IPS-20b (cell line): ENCODE results near the gene NCDN.

ENCODE experiments used
- H3K27ac ChIP-seq: one replicate; pipeline ENCODE4 v1.5.1; 2013; ENCODE audit warnings: low read length
- H3K27me3 ChIP-seq: 2 replicates; pipeline ENCODE4 v1.6.1; 2013; ENCODE audit warnings: mild to moderate bottlenecking, low read length, inconsistent platforms; ENCODE audit not compliant: insufficient read depth
- H3K36me3 ChIP-seq: 2 replicates; pipeline ENCODE4 v1.6.1; 2013; ENCODE audit warnings: low read depth, mild to moderate bottlenecking, inconsistent platforms, low read length, moderate library complexity; ENCODE audit not compliant: insufficient read depth
- H3K4me1 ChIP-seq: 2 replicates; pipeline ENCODE4 v1.6.1; 2013; ENCODE audit warnings: mild to moderate bottlenecking, control low read depth, inconsistent platforms, low read length, moderate library complexity; ENCODE audit not compliant: insufficient read depth
- H3K4me3 ChIP-seq: 2 replicates; pipeline ENCODE4 v1.5.1; 2013; ENCODE audit warnings: mild to moderate bottlenecking, low read length, inconsistent platforms
- H3K9ac ChIP-seq: 2 replicates; pipeline ENCODE4 v1.6.1; 2013; ENCODE audit warnings: low read depth, mild to moderate bottlenecking, inconsistent platforms, low read length, moderate library complexity
- H3K9me3 ChIP-seq: 2 replicates; pipeline ENCODE4 v1.6.1; 2013; ENCODE audit warnings: mild to moderate bottlenecking, low read depth, low read length, inconsistent platforms; ENCODE audit not compliant: insufficient read depth

NCDN gene

GRCh38 chr1:35557611-35558373 is at the start of gene NCDN:
NCDN (plus strand) TSS chr1:35557799; CDS start chr1:35558191, 392 bp downstream.
- Histone ChIP-seq H3K36me3 (peaks cover 40% of the 10 kb centered on the region), H3K27ac (peak within 1 kb of the TSS; percentile 72), H3K9me3 (no peaks in the 10 kb centered on the region), H3K4me1 (peaks cover 28% of the 10 kb centered on the region), H3K9ac (peak within 1 kb of the TSS; percentile 79), H3K27me3 (no peaks in the 10 kb centered on the region), H3K4me3 (peak within 1 kb of the TSS; percentile 82)

GRCh38 chr1:35507947-35508346 is 49.7 kb upstream of the NCDN start:
- no peak overlapping the region for H3K4me3 ChIP-seq
- H3K9me3 ChIP-seq: no peaks in the 10 kb centered on the region
- H3K27ac ChIP-seq: no peak overlapping the region
- no peaks in the 10 kb centered on the region for H3K27me3 ChIP-seq
- H3K36me3 ChIP-seq: peaks cover 27% of the 10 kb centered on the region
- H3K4me1 ChIP-seq: no peaks in the 10 kb centered on the region
- no peak overlapping the region for H3K9ac ChIP-seq

GRCh38 chr1:35509558-35509957 is 48.0 kb upstream of the NCDN start:
- H3K9ac ChIP-seq: no peak overlapping the region
- no peak overlapping the region for H3K27ac ChIP-seq
- no peaks in the 10 kb centered on the region for H3K27me3 ChIP-seq

GRCh38 chr1:35511305-35511704 is 46.3 kb upstream of the NCDN start:
- Histone ChIP-seq H3K4me1 (no peaks in the 10 kb centered on the region), H3K27ac (no peak overlapping the region), H3K36me3 (peaks cover 11% of the 10 kb centered on the region), H3K27me3 (no peaks in the 10 kb centered on the region), H3K9ac (no peak overlapping the region), H3K4me3 (no peak overlapping the region), H3K9me3 (no peaks in the 10 kb centered on the region)

More at GRCh38 chr1:35509558-35509957, 48.0 kb upstream of the NCDN start:
- no peaks in the 10 kb centered on the region for H3K4me1 ChIP-seq
- H3K36me3 ChIP-seq: peaks cover 27% of the 10 kb centered on the region
- H3K9me3 ChIP-seq: no peaks in the 10 kb centered on the region
- no peak overlapping the region for H3K4me3 ChIP-seq

GRCh38 chr1:35518183-35518582 is 39.4 kb upstream of the NCDN start:
- H3K27ac ChIP-seq: no peak overlapping the region
- H3K4me3 ChIP-seq: no peak overlapping the region
- no peaks in the 10 kb centered on the region for H3K36me3 ChIP-seq
- H3K9ac ChIP-seq: no peak overlapping the region
- no peaks in the 10 kb centered on the region for H3K4me1 ChIP-seq
- peaks cover 16% of the 10 kb centered on the region for H3K9me3 ChIP-seq
- H3K27me3 ChIP-seq: no peaks in the 10 kb centered on the region

GRCh38 chr1:35519432-35519831 is 38.2 kb upstream of the NCDN start:
- no peak overlapping the region for H3K9ac ChIP-seq
- no peaks in the 10 kb centered on the region for H3K36me3 ChIP-seq
- H3K4me1 ChIP-seq: peaks cover 1% of the 10 kb centered on the region; the same call in 1 of the 2 replicates
- H3K9me3 ChIP-seq: peaks cover 16% of the 10 kb centered on the region
- H3K27ac ChIP-seq: no peak overlapping the region
- H3K4me3 ChIP-seq: no peak overlapping the region
- no peaks in the 10 kb centered on the region for H3K27me3 ChIP-seq

GRCh38 chr1:35524106-35524505 is 33.5 kb upstream of the NCDN start:
- Histone ChIP-seq H3K9me3 (no peaks in the 10 kb centered on the region), H3K36me3 (peaks cover 4% of the 10 kb centered on the region; the same call in 1 of the 2 replicates), H3K9ac (no peak overlapping the region), H3K4me3 (no peak overlapping the region), H3K4me1 (peaks cover 3% of the 10 kb centered on the region; the same call in 1 of the 2 replicates), H3K27ac (no peak overlapping the region), H3K27me3 (no peaks in the 10 kb centered on the region)

GRCh38 chr1:35530168-35530567 is 27.4 kb upstream of the NCDN start:
- peaks cover 33% of the 10 kb centered on the region for H3K36me3 ChIP-seq
- H3K4me3 ChIP-seq: no peak overlapping the region
- H3K27me3 ChIP-seq: no peaks in the 10 kb centered on the region
- peaks cover 7% of the 10 kb centered on the region; the same call in 1 of the 2 replicates for H3K9me3 ChIP-seq
- H3K4me1 ChIP-seq: peaks cover 8% of the 10 kb centered on the region; the same call in 1 of the 2 replicates
- H3K9ac ChIP-seq: no peak overlapping the region
- H3K27ac ChIP-seq: no peak overlapping the region

- no peak overlapping the region for H3K9ac ChIP-seq
- peaks cover 16% of the 10 kb centered on the region; the same call in 1 of the 2 replicates for H3K4me1 ChIP-seq
- H3K9me3 ChIP-seq: peaks cover 7% of the 10 kb centered on the region; the same call in 1 of the 2 replicates
- no peaks in the 10 kb centered on the region for H3K27me3 ChIP-seq
- H3K27ac ChIP-seq: no peak overlapping the region
- peaks cover 33% of the 10 kb centered on the region for H3K36me3 ChIP-seq
- H3K4me3 ChIP-seq: no peak overlapping the region
Measured at GRCh38 chr1:35530946-35531345, 26.7 kb upstream of the NCDN start.

- Histone ChIP-seq H3K9me3 (peaks cover 7% of the 10 kb centered on the region; the same call in 1 of the 2 replicates), H3K36me3 (peaks cover 33% of the 10 kb centered on the region), H3K27me3 (no peaks in the 10 kb centered on the region), H3K27ac (no peak overlapping the region), H3K9ac (no peak overlapping the region), H3K4me1 (peaks cover 20% of the 10 kb centered on the region), H3K4me3 (no peak overlapping the region)
Measured at GRCh38 chr1:35531368-35531767, 26.2 kb upstream of the NCDN start.

GRCh38 chr1:35532497-35533223 is 24.9 kb upstream of the NCDN start:
- Histone ChIP-seq H3K4me1 (peaks cover 33% of the 10 kb centered on the region), H3K9me3 (peaks cover 7% of the 10 kb centered on the region; the same call in 1 of the 2 replicates), H3K9ac (no peak overlapping the region), H3K27me3 (no peaks in the 10 kb centered on the region), H3K27ac (no peak overlapping the region), H3K36me3 (peaks cover 33% of the 10 kb centered on the region), H3K4me3 (no peak overlapping the region)
